Uterus (tissue), 2 donors: ENCODE measurements around the gene GABARAP.
A peak's percentile ranks its signal among the peaks of the same experiment; 100 is the strongest.

Experiments used
- POLR2A ChIP-seq, 2 donors: fragments of 450-650 bp; IDR thresholded peaks; one replicate each; pipeline ENCODE4 v1.6.1; 2016; ENCODE audit warnings: antibody characterized with exemption in 2 of 2, mild to moderate bottlenecking in 1 of 2, moderate library complexity in 1 of 2
- TF ChIP-seq, protein P1 (sequence below), 4 experiments: fragments of 200-600 bp in 2 of 4; fragments of 450-650 bp in 2 of 4; sonication (generic) in 2 of 4; IDR thresholded peaks; one replicate each; pipeline ENCODE4 v1.5.1; 2016 to 2019; ENCODE audit warnings: antibody characterized with exemption in 4 of 4, mild to moderate bottlenecking in 2 of 4, moderate library complexity in 1 of 4

- TF ChIP-seq, protein P1, sequence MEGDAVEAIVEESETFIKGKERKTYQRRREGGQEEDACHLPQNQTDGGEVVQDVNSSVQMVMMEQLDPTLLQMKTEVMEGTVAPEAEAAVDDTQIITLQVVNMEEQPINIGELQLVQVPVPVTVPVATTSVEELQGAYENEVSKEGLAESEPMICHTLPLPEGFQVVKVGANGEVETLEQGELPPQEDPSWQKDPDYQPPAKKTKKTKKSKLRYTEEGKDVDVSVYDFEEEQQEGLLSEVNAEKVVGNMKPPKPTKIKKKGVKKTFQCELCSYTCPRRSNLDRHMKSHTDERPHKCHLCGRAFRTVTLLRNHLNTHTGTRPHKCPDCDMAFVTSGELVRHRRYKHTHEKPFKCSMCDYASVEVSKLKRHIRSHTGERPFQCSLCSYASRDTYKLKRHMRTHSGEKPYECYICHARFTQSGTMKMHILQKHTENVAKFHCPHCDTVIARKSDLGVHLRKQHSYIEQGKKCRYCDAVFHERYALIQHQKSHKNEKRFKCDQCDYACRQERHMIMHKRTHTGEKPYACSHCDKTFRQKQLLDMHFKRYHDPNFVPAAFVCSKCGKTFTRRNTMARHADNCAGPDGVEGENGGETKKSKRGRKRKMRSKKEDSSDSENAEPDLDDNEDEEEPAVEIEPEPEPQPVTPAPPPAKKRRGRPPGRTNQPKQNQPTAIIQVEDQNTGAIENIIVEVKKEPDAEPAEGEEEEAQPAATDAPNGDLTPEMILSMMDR (IDR thresholded peaks at IDR 0.05) = peak; percentile 94 to 98 (median 96)
- no peak for TF ChIP-seq POLR2A (IDR thresholded peaks at IDR 0.05)
Measured at GRCh38 chr17:7280519-7281073, 38.3 kb upstream of the GABARAP start.
